Ramos (cell line): ENCODE results near the gene ZBTB21.

ENCODE experiments used
- in situ Hi-C: fragments of 300-500 bp; cut with MboI; formaldehyde crosslinking; loops from one replicate; pipeline ENCODE4 v1.14.3; 2022; ENCODE audit warnings: low sequenced_read_pairs; ENCODE audit not compliant: unreplicated experiment

The ZBTB21 gene

GRCh38 chr21:42040411-42041180 is 30.4 kb upstream of the ZBTB21 start:
- in situ Hi-C loops = no loop called here

- in situ Hi-C loops = no loop called here
These were observed 29.8 kb upstream of the ZBTB21 start for GRCh38 chr21:42039911-42040351.

GRCh38 chr21:42039470-42039901 is 29.3 kb upstream of the ZBTB21 start:
- in situ Hi-C loops = no loop called here

GRCh38 chr21:42038826-42039425 is 28.8 kb upstream of the ZBTB21 start:
- in situ Hi-C loops = no loop called here

GRCh38 chr21:42038393-42038792 is 28.2 kb upstream of the ZBTB21 start:
- in situ Hi-C loops = no loop called here

GRCh38 chr21:42037943-42038342 is 27.8 kb upstream of the ZBTB21 start:
- in situ Hi-C loops = no loop called here

- in situ Hi-C loops = no loop called here
These were observed 27.4 kb upstream of the ZBTB21 start for GRCh38 chr21:42037516-42037915.

- in situ Hi-C loops = no loop called here
These were observed 26.2 kb upstream of the ZBTB21 start for GRCh38 chr21:42036313-42036712.

GRCh38 chr21:42032968-42033367 is 22.8 kb upstream of the ZBTB21 start:
- in situ Hi-C loops = no loop called here

GRCh38 chr21:42032266-42032665 is 22.1 kb upstream of the ZBTB21 start:
- in situ Hi-C loops = no loop called here

- in situ Hi-C loops = no loop called here
These were observed 21.7 kb upstream of the ZBTB21 start for GRCh38 chr21:42031816-42032215.

GRCh38 chr21:42031241-42031640 is 21.1 kb upstream of the ZBTB21 start:
- in situ Hi-C loops = no loop called here

- in situ Hi-C loops = no loop called here
These were observed 20.2 kb upstream of the ZBTB21 start for GRCh38 chr21:42030311-42030710.

- in situ Hi-C loops = no loop called here
These were observed 18.7 kb upstream of the ZBTB21 start for GRCh38 chr21:42028766-42029425.

GRCh38 chr21:42027822-42028765 is 17.9 kb upstream of the ZBTB21 start:
- in situ Hi-C loops = no loop called here

GRCh38 chr21:42027085-42027821 is 17.1 kb upstream of the ZBTB21 start:
- in situ Hi-C loops = no loop called here

GRCh38 chr21:42026082-42026435 is 15.9 kb upstream of the ZBTB21 start:
- in situ Hi-C loops = no loop called here

- in situ Hi-C loops = no loop called here
These were observed 15.4 kb upstream of the ZBTB21 start for GRCh38 chr21:42025376-42026081.

GRCh38 chr21:42022906-42023305 is 12.7 kb upstream of the ZBTB21 start:
- in situ Hi-C loops = no loop called here
